Measurements from ENCODE around the gene EHMT1.

GRCh38 chr9:137834846-137835546, 216.2 kb downstream of the EHMT1 start:
- no peak for TF ChIP-seq CTCF (IDR thresholded peaks at IDR 0.05; ENCODE audit: insufficient read depth, low read length)
- no peak for TF ChIP-seq SPI1 (IDR thresholded peaks at IDR 0.05; ENCODE audit: borderline replicate concordance, low read depth)
- TF ChIP-seq POLR2AphosphoS5 (IDR thresholded peaks at IDR 0.05; ENCODE audit: low read depth): no peak
- TF ChIP-seq GABPA (IDR thresholded peaks at IDR 0.05; ENCODE audit: low read depth): no peak
